Mesendoderm (in vitro differentiated cells): ENCODE measurements around the gene SCYGR8.

Experiments
- DNase-seq: peaks from one replicate; pipeline ENCODE4 v3.0.0; 2013
- H2AK5ac ChIP-seq: 2 replicates; pipeline ENCODE4 v1.6.1; 2013; ENCODE audit warnings: low read length, inconsistent platforms
- H2BK120ac ChIP-seq: 2 replicates; pipeline ENCODE4 v1.6.1; 2013; ENCODE audit warnings: low read depth, mild to moderate bottlenecking, low read length, moderate library complexity, mixed read lengths
- H2BK15ac ChIP-seq: replicated peaks from 2 replicates; pipeline ENCODE4 v1.6.1; 2013; ENCODE audit warnings: low read depth, mild to moderate bottlenecking, moderate library complexity
- H2BK5ac ChIP-seq: 2 replicates; pipeline ENCODE4 v1.6.1; 2013; ENCODE audit warnings: low read length, inconsistent platforms
- H3K18ac ChIP-seq: 2 replicates; pipeline ENCODE4 v1.6.1; 2013; ENCODE audit warnings: mild to moderate bottlenecking, low read length, mixed read lengths
- H3K23ac ChIP-seq: one replicate; pipeline ENCODE4 v1.6.1; 2013; ENCODE audit warnings: low read length
- H3K27ac ChIP-seq: 2 replicates; pipeline ENCODE4 v1.5.1; 2013; ENCODE audit warnings: low read depth, mild to moderate bottlenecking, inconsistent platforms, low read length, moderate library complexity
- H3K27me3 ChIP-seq: 2 replicates; pipeline ENCODE4 v1.6.1; 2013; ENCODE audit warnings: low read length, control low read depth, mild to moderate bottlenecking, inconsistent platforms; ENCODE audit not compliant: insufficient read depth, poor library complexity
- H3K36me3 ChIP-seq: 2 replicates; pipeline ENCODE4 v1.6.1; 2013; ENCODE audit warnings: low read length, inconsistent platforms; ENCODE audit not compliant: control insufficient read depth, insufficient read depth
- H3K4ac ChIP-seq: one replicate; pipeline ENCODE4 v1.6.1; 2013; ENCODE audit warnings: low read depth, mild to moderate bottlenecking, low read length, moderate library complexity
- H3K4me1 ChIP-seq: 2 replicates; pipeline ENCODE4 v1.6.1; 2013; ENCODE audit warnings: low read depth, low read length, inconsistent platforms; ENCODE audit not compliant: control insufficient read depth
- H3K4me2 ChIP-seq: 2 replicates; pipeline ENCODE4 v1.6.1; 2013; ENCODE audit warnings: low read length
- H3K4me3 ChIP-seq: 2 replicates; pipeline ENCODE4 v1.5.1; 2013; ENCODE audit warnings: mild to moderate bottlenecking, low read length
- H3K56ac ChIP-seq: one replicate; pipeline ENCODE4 v1.6.1; 2013; ENCODE audit warnings: low read length
- H3K79me1 ChIP-seq: 2 replicates; pipeline ENCODE4 v1.6.1; 2013; ENCODE audit warnings: low read length, inconsistent platforms
- H3K79me2 ChIP-seq: 2 replicates; pipeline ENCODE4 v1.6.1; 2013; ENCODE audit warnings: mild to moderate bottlenecking, low read length; ENCODE audit not compliant: control insufficient read depth, insufficient read depth
- H3K9ac ChIP-seq: 2 replicates; pipeline ENCODE4 v1.6.1; 2013; ENCODE audit warnings: low read length, inconsistent platforms
- H4K5ac ChIP-seq: one replicate; pipeline ENCODE4 v1.6.1; 2013; ENCODE audit warnings: low read length
- H4K8ac ChIP-seq: one replicate; pipeline ENCODE4 v1.6.1; 2013; ENCODE audit warnings: low read depth, mild to moderate bottlenecking, control low read depth, low read length, moderate library complexity
- WGBS: extraction: QIAGEN DNeasy Blood & Tissue Kit; methylation state at CpG from one replicate; pipeline ENCODE4 v1.1.7; 2013; ENCODE audit warnings: low lambda C conversion rate, missing lambda C conversion rate; ENCODE audit not compliant: insufficient coverage; ENCODE audit errors: extremely low coverage; 5-methylcytosine and 5-hydroxymethylcytosine counted together

The SCYGR8 gene

GRCh38 chr2:227782804-227783203 lies 37.1 kb downstream of the SCYGR8 start:
- Histone ChIP-seq H2BK15ac (no peak overlapping the region), H2BK120ac (no peak overlapping the region), H3K27me3 (no peaks in the 10 kb centered on the region), H3K9ac (no peak overlapping the region), H2BK5ac (no peak overlapping the region), H3K79me2 (no peaks in the 10 kb centered on the region), H3K27ac (no peak overlapping the region), H3K36me3 (no peaks in the 10 kb centered on the region), H3K79me1 (no peaks in the 10 kb centered on the region), H3K18ac (no peak overlapping the region), H3K23ac (no peak overlapping the region), H4K8ac (no peak overlapping the region), H3K4ac (no peak overlapping the region), H2AK5ac (no peak overlapping the region), H3K4me3 (no peak overlapping the region), H3K56ac (no peak overlapping the region), H3K4me2 (no peak overlapping the region), H4K5ac (no peak overlapping the region), H3K4me1 (no peaks in the 10 kb centered on the region)
- WGBS: no CpG with 5 or more reads among the region's 5 CpGs
- DNase-seq: no peak

GRCh38 chr2:227783404-227784138 lies 37.9 kb downstream of the SCYGR8 start:
- H3K4me2 ChIP-seq: no peak overlapping the region
- no peak overlapping the region for H3K4ac ChIP-seq
- H3K27me3 ChIP-seq: no peaks in the 10 kb centered on the region
- no peaks in the 10 kb centered on the region for H3K4me1 ChIP-seq
- DNase-seq: no peak
- H3K9ac ChIP-seq: no peak overlapping the region
- H2BK15ac ChIP-seq: no peak overlapping the region
- H3K79me1 ChIP-seq: no peaks in the 10 kb centered on the region
- H2BK120ac ChIP-seq: no peak overlapping the region
- no peak overlapping the region for H3K56ac ChIP-seq
- no peaks in the 10 kb centered on the region for H3K36me3 ChIP-seq
- H3K23ac ChIP-seq: no peak overlapping the region
- H3K4me3 ChIP-seq: no peak overlapping the region
- H3K27ac ChIP-seq: no peak overlapping the region
- no peak overlapping the region for H3K18ac ChIP-seq
- no peaks in the 10 kb centered on the region for H3K79me2 ChIP-seq
- no CpG with 5 or more reads among the region's 12 CpGs for WGBS
- H2AK5ac ChIP-seq: no peak overlapping the region
- no peak overlapping the region for H2BK5ac ChIP-seq
- no peak overlapping the region for H4K8ac ChIP-seq
- H4K5ac ChIP-seq: no peak overlapping the region

GRCh38 chr2:227785293-227785692 lies 39.6 kb downstream of the SCYGR8 start:
- Histone ChIP-seq H3K27ac (no peak overlapping the region), H3K56ac (no peak overlapping the region), H3K4ac (no peak overlapping the region), H3K9ac (no peak overlapping the region), H2BK120ac (no peak overlapping the region), H2BK15ac (no peak overlapping the region), H2AK5ac (no peak overlapping the region), H3K4me1 (no peaks in the 10 kb centered on the region), H3K36me3 (no peaks in the 10 kb centered on the region), H2BK5ac (no peak overlapping the region), H3K18ac (no peak overlapping the region), H4K5ac (no peak overlapping the region), H3K4me2 (no peak overlapping the region), H3K23ac (no peak overlapping the region), H3K4me3 (no peak overlapping the region), H3K79me2 (no peaks in the 10 kb centered on the region), H3K79me1 (no peaks in the 10 kb centered on the region), H4K8ac (no peak overlapping the region), H3K27me3 (no peaks in the 10 kb centered on the region)
- no CpG with 5 or more reads among the region's 1 CpG for WGBS
- no peak for DNase-seq

GRCh38 chr2:227788561-227789018 lies 42.9 kb downstream of the SCYGR8 start:
- no peak overlapping the region for H3K18ac ChIP-seq
- no peak overlapping the region for H4K8ac ChIP-seq
- no peak for DNase-seq
- no peak overlapping the region for H2BK120ac ChIP-seq
- no peak overlapping the region for H3K56ac ChIP-seq
- no peak overlapping the region for H2BK5ac ChIP-seq
- H3K27me3 ChIP-seq: no peaks in the 10 kb centered on the region
- H3K4me2 ChIP-seq: no peak overlapping the region
- no peak overlapping the region for H3K23ac ChIP-seq
- no peak overlapping the region for H2AK5ac ChIP-seq
- no peak overlapping the region for H3K27ac ChIP-seq
- H3K4ac ChIP-seq: no peak overlapping the region
- no peak overlapping the region for H4K5ac ChIP-seq
- H2BK15ac ChIP-seq: no peak overlapping the region
- whole genome bisulfite sequencing: no CpG with 5 or more reads among the region's 4 CpGs
- H3K79me2 ChIP-seq: no peaks in the 10 kb centered on the region
- H3K4me1 ChIP-seq: no peaks in the 10 kb centered on the region
- no peaks in the 10 kb centered on the region for H3K36me3 ChIP-seq
- no peaks in the 10 kb centered on the region for H3K79me1 ChIP-seq
- H3K4me3 ChIP-seq: no peak overlapping the region
- H3K9ac ChIP-seq: no peak overlapping the region

- Histone ChIP-seq H4K5ac (no peak overlapping the region), H2BK120ac (no peak overlapping the region), H3K4me2 (no peak overlapping the region), H3K56ac (no peak overlapping the region), H3K79me2 (no peaks in the 10 kb centered on the region), H3K4ac (no peak overlapping the region), H2BK5ac (no peak overlapping the region), H2AK5ac (no peak overlapping the region), H2BK15ac (no peak overlapping the region), H3K23ac (no peak overlapping the region), H3K79me1 (no peaks in the 10 kb centered on the region), H3K27me3 (no peaks in the 10 kb centered on the region), H3K4me3 (no peak overlapping the region), H3K4me1 (no peaks in the 10 kb centered on the region), H3K36me3 (no peaks in the 10 kb centered on the region), H3K9ac (no peak overlapping the region), H3K18ac (no peak overlapping the region), H3K27ac (no peak overlapping the region), H4K8ac (no peak overlapping the region)
- no peak for DNase-seq
- no CpG with 5 or more reads among the region's 4 CpGs for WGBS
Measured at GRCh38 chr2:227789803-227790202, 44.1 kb downstream of the SCYGR8 start.
